ENCODE results near the gene CAPN2.

CAPN2 gene

GRCh38 chr1:223793716-223794115 is 81.4 kb downstream of the CAPN2 start:
- no peaks in the 10 kb centered on the region for H3F3A ChIP-seq (ENCODE audit: insufficient read depth, low read length)
- H3K9me3 ChIP-seq (replicated peaks; ENCODE audit: insufficient read depth, low read length): no peaks in the 10 kb centered on the region
- H3K4me2 ChIP-seq (ENCODE audit: low read depth, low read length): no peak overlapping the region
- no peaks in the 10 kb centered on the region for H3K27me3 ChIP-seq (replicated peaks; ENCODE audit: insufficient read depth, low read length)
- H3K4me1 ChIP-seq (ENCODE audit: low read length): peaks cover 10% of the 10 kb centered on the region; the same call in 1 of the 2 replicates
- no peaks in the 10 kb centered on the region for H3K36me3 ChIP-seq (replicated peaks; ENCODE audit: insufficient read depth, low read length)
- no peak overlapping the region for H3K27ac ChIP-seq (ENCODE audit: low read length)
- DNase-seq: no peak
- no peak overlapping the region for H2AFZ ChIP-seq (ENCODE audit: low read length)
- no peaks in the 10 kb centered on the region for H3K79me2 ChIP-seq (ENCODE audit: low read length)
- H3K4me3 ChIP-seq (ENCODE audit: low read length): no peak overlapping the region
- H3K9me2 ChIP-seq (replicated peaks; ENCODE audit: insufficient read depth, low read length): no peaks in the 10 kb centered on the region
- H3K9ac ChIP-seq (ENCODE audit: low read length): no peak overlapping the region
- TF ChIP-seq EZH2 (optimal IDR thresholded peaks at IDR 0.05; ENCODE audit: low read depth, low read length) (no peak), EZH2phosphoT487 (IDR thresholded peaks at IDR 0.05; ENCODE audit: low read length) (no peak), CTCF (IDR thresholded peaks at IDR 0.05; ENCODE audit: low read length) (no peak)
- H4K20me1 ChIP-seq (ENCODE audit: insufficient read depth, low read length): no peaks in the 10 kb centered on the region

- TF ChIP-seq CTCF (IDR thresholded peaks at IDR 0.05; ENCODE audit: low read length): no peak
- no peak for TF ChIP-seq EZH2 (optimal IDR thresholded peaks at IDR 0.05; ENCODE audit: low read depth, low read length)
- no peak overlapping the region for H3K4me2 ChIP-seq (ENCODE audit: low read depth, low read length)
- no peaks in the 10 kb centered on the region for H3K27me3 ChIP-seq (replicated peaks; ENCODE audit: insufficient read depth, low read length)
- no peaks in the 10 kb centered on the region for H3K36me3 ChIP-seq (replicated peaks; ENCODE audit: insufficient read depth, low read length)
- peaks cover 10% of the 10 kb centered on the region; the same call in 1 of the 2 replicates for H3K4me1 ChIP-seq (ENCODE audit: low read length)
- no peak for DNase-seq
- H3K9me2 ChIP-seq (replicated peaks; ENCODE audit: insufficient read depth, low read length): no peaks in the 10 kb centered on the region
- H4K20me1 ChIP-seq (ENCODE audit: insufficient read depth, low read length): no peaks in the 10 kb centered on the region
- H3K27ac ChIP-seq (ENCODE audit: low read length): no peak overlapping the region
- H3F3A ChIP-seq (ENCODE audit: insufficient read depth, low read length): no peaks in the 10 kb centered on the region
- H3K4me3 ChIP-seq (ENCODE audit: low read length): no peak overlapping the region
- no peak overlapping the region for H3K9ac ChIP-seq (ENCODE audit: low read length)
- H3K79me2 ChIP-seq (ENCODE audit: low read length): no peaks in the 10 kb centered on the region
- no peak overlapping the region for H2AFZ ChIP-seq (ENCODE audit: low read length)
- no peaks in the 10 kb centered on the region for H3K9me3 ChIP-seq (replicated peaks; ENCODE audit: insufficient read depth, low read length)
These were observed 82.0 kb downstream of the CAPN2 start for GRCh38 chr1:223794136-223794880.

GRCh38 chr1:223796210-223796609 is 83.9 kb downstream of the CAPN2 start:
- Histone ChIP-seq H3K4me2 (ENCODE audit: low read depth, low read length) (no peak overlapping the region), H3K27ac (ENCODE audit: low read length) (no peak overlapping the region), H3K4me3 (ENCODE audit: low read length) (no peak overlapping the region), H4K20me1 (ENCODE audit: insufficient read depth, low read length) (no peaks in the 10 kb centered on the region), H3K9me3 (replicated peaks; ENCODE audit: insufficient read depth, low read length) (no peaks in the 10 kb centered on the region), H3K27me3 (replicated peaks; ENCODE audit: insufficient read depth, low read length) (no peaks in the 10 kb centered on the region), H3K9me2 (replicated peaks; ENCODE audit: insufficient read depth, low read length) (no peaks in the 10 kb centered on the region), H2AFZ (ENCODE audit: low read length) (no peak overlapping the region), H3F3A (ENCODE audit: insufficient read depth, low read length) (no peaks in the 10 kb centered on the region), H3K36me3 (replicated peaks; ENCODE audit: insufficient read depth, low read length) (no peaks in the 10 kb centered on the region), H3K4me1 (ENCODE audit: low read length) (peaks cover 10% of the 10 kb centered on the region; the same call in 1 of the 2 replicates), H3K79me2 (ENCODE audit: low read length) (no peaks in the 10 kb centered on the region), H3K9ac (ENCODE audit: low read length) (no peak overlapping the region)
- DNase-seq: no peak
- no peak for TF ChIP-seq CTCF (IDR thresholded peaks at IDR 0.05; ENCODE audit: low read length)
- no peak for TF ChIP-seq EZH2 (optimal IDR thresholded peaks at IDR 0.05; ENCODE audit: low read depth, low read length)
- TF ChIP-seq EZH2phosphoT487 (IDR thresholded peaks at IDR 0.05; ENCODE audit: low read length): no peak
